OCI-LY7 (cell line): Measurements from ENCODE around the gene HASPIN. TPM values are rescaled to one million over a fixed set of nuclear protein-coding genes. Genes with fewer than 3 reads are reported as not detected.
"Not testable (repeated sequence)": the region's sequence is repeated elsewhere in the genome, so short reads cannot be mapped to it uniquely, and the experiment has no call there.

Source experiments
- BruUV-seq: library from RNA; stranded (reverse); fragments of 400-500 nt; replicated peaks from 2 replicates; lab custom pipeline; 2021; lab: Mats Ljungman, UMichigan
- CTCF ChIA-PET: fragments of 300-600 bp; sonication (Branson Sonifier 250); formaldehyde crosslinking; loops from one replicate; lab custom pipeline; 2022; ENCODE audit warnings: antibody characterized with exemption; ENCODE audit not compliant: unreplicated experiment; lab: Charles Lee
- POLR2A ChIA-PET: fragments of 300-600 bp; sonication (Branson Sonifier 250); formaldehyde crosslinking; loops from one replicate; lab custom pipeline; 2022; ENCODE audit warnings: antibody characterized with exemption; lab: Charles Lee
- DNase-seq: peaks from one replicate; pipeline ENCODE4 v3.0.0-alpha.2; 2015; ENCODE audit warnings: low spot score
- H2AFZ ChIP-seq: fragments of 200-600 bp; sonication (generic), shearing (Covaris generic); 2 replicates; pipeline ENCODE4 v1.6.1; 2014; ENCODE audit warnings: mild to moderate bottlenecking, antibody characterized with exemption, low read length, moderate library complexity
- H3K27ac ChIP-seq: fragments of 200-600 bp; sonication (generic); 2 replicates; pipeline ENCODE4 v1.5.1; 2014; ENCODE audit warnings: mixed run types, low read depth, mild to moderate bottlenecking, moderate library complexity, low read length, inconsistent platforms; ENCODE audit not compliant: poor library complexity, severe bottlenecking
- H3K36me3 ChIP-seq: fragments of 200-600 bp; sonication (generic); 2 replicates; pipeline ENCODE4 v1.6.1; 2014; ENCODE audit warnings: mild to moderate bottlenecking, antibody characterized with exemption, low read length, moderate library complexity, mixed read lengths; ENCODE audit not compliant: insufficient read depth
- H3K4me1 ChIP-seq: fragments of 200-600 bp; sonication (generic); 2 replicates; pipeline ENCODE4 v1.5.1; 2014; ENCODE audit warnings: mild to moderate bottlenecking, low read length; ENCODE audit not compliant: insufficient read depth, poor library complexity, severe bottlenecking
- H3K4me2 ChIP-seq: fragments of 200-600 bp; sonication (generic); 2 replicates; pipeline ENCODE4 v1.6.1; 2014; ENCODE audit warnings: mild to moderate bottlenecking, low read length
- H3K4me3 ChIP-seq: fragments of 200-600 bp; sonication (generic); 2 replicates; pipeline ENCODE4 v1.5.1; 2014; ENCODE audit warnings: mild to moderate bottlenecking, low read depth, low read length; ENCODE audit not compliant: poor library complexity, severe bottlenecking
- H3K79me2 ChIP-seq: fragments of 200-600 bp; sonication (generic); 2 replicates; pipeline ENCODE4 v1.6.1; 2016; ENCODE audit warnings: low read depth, mild to moderate bottlenecking, low read length, moderate library complexity, mixed read lengths; ENCODE audit not compliant: insufficient read depth
- H3K9me2 ChIP-seq: fragments of 200-600 bp; sonication (generic); 2 replicates; pipeline ENCODE4 v1.6.1; 2016; ENCODE audit warnings: mild to moderate bottlenecking, low read length, mixed read lengths; ENCODE audit not compliant: insufficient read depth
- H3K9me3 ChIP-seq: fragments of 200-600 bp; sonication (generic); 2 replicates; pipeline ENCODE4 v1.6.1; 2014; ENCODE audit warnings: mild to moderate bottlenecking, mixed run types, low read length, mixed read lengths
- H4K20me1 ChIP-seq: fragments of 200-600 bp; sonication (generic); 2 replicates; pipeline ENCODE4 v1.6.1; 2014; ENCODE audit warnings: mild to moderate bottlenecking, antibody characterized with exemption, low read length, moderate library complexity, mixed read lengths; ENCODE audit not compliant: insufficient read depth
- CTCF ChIP-seq: fragments of 200-600 bp; sonication (generic); conservative IDR thresholded peaks from 2 replicates; pipeline ENCODE4 v1.5.1; 2014; ENCODE audit warnings: mild to moderate bottlenecking, antibody characterized with exemption, low read length, moderate library complexity, mixed read lengths
- EZH2phosphoT487 ChIP-seq: fragments of 200-600 bp; sonication (generic); IDR thresholded peaks from 2 replicates; pipeline ENCODE4 v1.6.1; 2018; ENCODE audit warnings: low read depth, borderline replicate concordance, mild to moderate bottlenecking, mixed run types, antibody characterized with exemption, low read length, moderate library complexity, mixed read lengths
- intact Hi-C: fragments of 100-400 bp; cut with micrococcal nuclease; formaldehyde crosslinking; loops from one replicate; pipeline ENCODE4 v1.10.0; 2022; ENCODE audit not compliant: unreplicated experiment
- total RNA-seq, 2 experiments: library from RNA; depleted of rRNA in 1 of 2; stranded (reverse); fragments of >200 nt in 1 of 2; shearing (Covaris generic) in 1 of 2; gene quantifications; 2 replicates each; pipeline ENCODE4 v1.2.3, GENCODE V29; 2014 to 2022

Gene HASPIN
- total RNA-seq, 2 experiments from 2014 or later: 66.2 to 88.6 TPM

- no peak overlapping the region for H2AFZ ChIP-seq
- H3K27ac ChIP-seq: peak overlapping the region; percentile 6
- POLR2A ChIA-PET: interaction anchor here (0.6 to 0.7 kb wide), 2 partner anchors 763 to 1482 kb away, joined by 3 to 4 read pairs; no protein-coding TSS in a partner anchor
- BruUV-seq: no TSS peak
- no peak overlapping the region for H3K4me3 ChIP-seq
- DNase-seq: no peak
- intact Hi-C loops: no loop called here
- no peak overlapping the region for H3K4me2 ChIP-seq
- H3K79me2 ChIP-seq: peaks cover 36% of the 10 kb centered on the region
- peaks cover 39% of the 10 kb centered on the region for H3K4me1 ChIP-seq
- CTCF ChIA-PET: no interaction called here
- H4K20me1 ChIP-seq: peaks cover 16% of the 10 kb centered on the region
- no peaks in the 10 kb centered on the region for H3K9me2 ChIP-seq
- no peaks in the 10 kb centered on the region for H3K9me3 ChIP-seq
- TF ChIP-seq EZH2phosphoT487: no peak
- TF ChIP-seq CTCF: no peak
- peaks cover 50% of the 10 kb centered on the region for H3K36me3 ChIP-seq
Observed at GRCh38 chr17:3730881-3731429, 7.3 kb downstream of the HASPIN start.

- CTCF ChIA-PET: interaction anchor here (0.6 kb wide), 1 partner anchor 36 kb away, joined by 3 read pairs; the partner anchor contains the start of gene P2RX5
- peak; percentile 68 for DNase-seq
- intact Hi-C loops: loop anchor here (1.0 kb wide), 1 partner anchor 49 kb away; no protein-coding TSS in a partner anchor
Observed at GRCh38 chr17:3732210-3732621, 8.5 kb downstream of the HASPIN start.

GRCh38 chr17:3734911-3735276 lies 11.2 kb downstream of the HASPIN start:
- H3K79me2 ChIP-seq, BruUV-seq, H3K9me2 ChIP-seq, H3K4me3 ChIP-seq, H3K27ac ChIP-seq, DNase-seq, H3K4me2 ChIP-seq, H4K20me1 ChIP-seq, intact Hi-C loops, H3K9me3 ChIP-seq, H2AFZ ChIP-seq: not testable (repeated sequence)
- ChIA-PET CTCF (interaction anchor here (0.6 kb wide), 1 partner anchor 128 kb away, joined by 3 read pairs; no protein-coding TSS in a partner anchor), POLR2A (interaction anchor here (1.0 kb wide), 1 partner anchor 8 kb away, joined by 3 read pairs; no protein-coding TSS in a partner anchor)
- Histone ChIP-seq H3K4me1 (peaks cover 24% of the 10 kb centered on the region), H3K36me3 (peaks cover 10% of the 10 kb centered on the region)

More at GRCh38 chr17:3732210-3732621, 8.5 kb downstream of the HASPIN start:
- Histone ChIP-seq H3K4me3 (no peak overlapping the region), H4K20me1 (peaks cover 11% of the 10 kb centered on the region), H3K4me1 (peaks cover 26% of the 10 kb centered on the region), H3K9me2 (no peaks in the 10 kb centered on the region), H3K4me2 (no peak overlapping the region; the same call in 1 of the 2 replicates), H3K36me3 (peaks cover 37% of the 10 kb centered on the region), H3K79me2 (peaks cover 24% of the 10 kb centered on the region), H3K9me3 (no peaks in the 10 kb centered on the region), H2AFZ (no peak overlapping the region), H3K27ac (no peak overlapping the region)
- POLR2A ChIA-PET: interaction anchor here (0.8 to 1.0 kb wide), 2 partner anchors 10 to 49 kb away, joined by 3 read pairs; no protein-coding TSS in a partner anchor
- TF ChIP-seq CTCF (peak; percentile 61), EZH2phosphoT487 (no peak)
- BruUV-seq: no TSS peak
